Astrocyte (in vitro differentiated cells and primary cell): ENCODE measurements around the gene GJA1. TPM values are rescaled to one million over a fixed set of nuclear protein-coding genes. Genes with fewer than 3 reads are reported as not detected.
"Not testable (repeated sequence)": the region's sequence is repeated elsewhere in the genome, so short reads cannot be mapped to it uniquely, and the experiment has no call there.

Experiments
- DNase-seq: peaks from one replicate; pipeline ENCODE4 v3.0.0-alpha.2; 2010; ENCODE audit warnings: low read depth
- FAIRE-seq: peaks from 2 replicates; lab custom pipeline; 2011; peaks lifted over from hg19 to GRCh38; lab: Jason Lieb, UNC
- H2AFZ ChIP-seq: 2 replicates; pipeline ENCODE4 v1.6.0; 2012; ENCODE audit warnings: low read depth, low read length, inconsistent platforms
- H3K27ac ChIP-seq: 2 replicates; pipeline ENCODE4 v1.5.1; 2011; ENCODE audit warnings: low read depth, low read length, inconsistent platforms
- H3K27me3 ChIP-seq: 2 replicates; pipeline ENCODE4 v1.6.0; 2011; ENCODE audit warnings: low read length, inconsistent platforms; ENCODE audit not compliant: insufficient read depth
- H3K36me3 ChIP-seq: 2 replicates; pipeline ENCODE4 v1.5.1; 2011; ENCODE audit warnings: low read length, inconsistent platforms; ENCODE audit not compliant: insufficient read depth
- H3K4me1 ChIP-seq: 2 replicates; pipeline ENCODE4 v1.5.1; 2011; ENCODE audit warnings: low read length, inconsistent platforms; ENCODE audit not compliant: insufficient read depth
- H3K4me2 ChIP-seq: 2 replicates; pipeline ENCODE4 v1.6.0; 2012; ENCODE audit warnings: low read length, inconsistent platforms
- H3K4me3 ChIP-seq: 2 replicates; pipeline ENCODE4 v1.5.1; 2011; ENCODE audit warnings: low read depth, mild to moderate bottlenecking, low read length, inconsistent platforms; ENCODE audit not compliant: insufficient read depth
- H3K79me2 ChIP-seq: 2 replicates; pipeline ENCODE4 v1.6.0; 2012; ENCODE audit warnings: mild to moderate bottlenecking, low read length, inconsistent platforms; ENCODE audit not compliant: insufficient read depth
- H3K9ac ChIP-seq: 2 replicates; pipeline ENCODE4 v1.6.0; 2012; ENCODE audit warnings: mild to moderate bottlenecking, low read length, inconsistent platforms
- H3K9me3 ChIP-seq: 2 replicates; pipeline ENCODE4 v1.5.1; 2012; ENCODE audit warnings: low read depth, mild to moderate bottlenecking, low read length, inconsistent platforms; ENCODE audit not compliant: insufficient read depth
- H4K20me1 ChIP-seq: 2 replicates; pipeline ENCODE4 v1.6.0; 2012; ENCODE audit warnings: low read length, inconsistent platforms; ENCODE audit not compliant: insufficient read depth
- H3K27ac Mint-ChIP-seq: one replicate; pipeline ENCODE4 v1.8.0; 2021; ENCODE audit warnings: mild to moderate bottlenecking, mixed read lengths; ENCODE audit not compliant: unreplicated experiment
- H3K27me3 Mint-ChIP-seq: one replicate; pipeline ENCODE4 v1.8.0; 2021; ENCODE audit warnings: low read depth, mixed read lengths; ENCODE audit not compliant: unreplicated experiment
- H3K36me3 Mint-ChIP-seq: one replicate; pipeline ENCODE4 v1.8.0; 2021; ENCODE audit warnings: low read depth, mixed read lengths; ENCODE audit not compliant: unreplicated experiment
- H3K4me1 Mint-ChIP-seq: one replicate; pipeline ENCODE4 v1.8.0; 2021; ENCODE audit warnings: low read depth, mixed read lengths; ENCODE audit not compliant: unreplicated experiment
- H3K4me3 Mint-ChIP-seq: one replicate; pipeline ENCODE4 v1.8.0; 2021; ENCODE audit warnings: mild to moderate bottlenecking, moderate library complexity, mixed read lengths; ENCODE audit not compliant: unreplicated experiment
- H3K9me3 Mint-ChIP-seq: one replicate; pipeline ENCODE4 v1.8.0; 2021; ENCODE audit warnings: mild to moderate bottlenecking, mixed read lengths; ENCODE audit not compliant: unreplicated experiment
- CTCF ChIP-seq: IDR thresholded peaks from 2 replicates; pipeline ENCODE4 v1.5.1; 2011; ENCODE audit warnings: low read depth, mild to moderate bottlenecking, inconsistent platforms, low read length, moderate library complexity; ENCODE audit not compliant: insufficient read depth
- EZH2 ChIP-seq: IDR thresholded peaks from 2 replicates; pipeline ENCODE4 v1.6.1; 2012; ENCODE audit warnings: mild to moderate bottlenecking, low read length, inconsistent platforms; ENCODE audit not compliant: insufficient read depth
- total RNA-seq: library from RNA; stranded (reverse); gene quantifications from 2 replicates; pipeline ENCODE4 v1.2.1, GENCODE V29; 2021

The GJA1 gene
- total RNA-seq, 1 donor from 2014 or later = 433 TPM

GRCh38 chr6:121393731-121394505, 41.5 kb upstream of the GJA1 start:
- no peak for TF ChIP-seq CTCF
- TF ChIP-seq EZH2 = no peak

GRCh38 chr6:121395736-121396135, 39.7 kb upstream of the GJA1 start:
- Mint-ChIP-seq H3K27me3 (no peaks in the 10 kb centered on the region), H3K4me3 (no peak overlapping the region), H3K27ac (no peak overlapping the region), H3K9me3 (peaks cover 2% of the 10 kb centered on the region), H3K4me1 (no peaks in the 10 kb centered on the region), H3K36me3 (no peaks in the 10 kb centered on the region)
- no peaks in the 10 kb centered on the region for H3K79me2 ChIP-seq
- H3K36me3 ChIP-seq = no peaks in the 10 kb centered on the region
- H2AFZ ChIP-seq = no peak overlapping the region
- no peak overlapping the region for H3K4me3 ChIP-seq
- no peaks in the 10 kb centered on the region for H3K27me3 ChIP-seq
- no peaks in the 10 kb centered on the region for H4K20me1 ChIP-seq
- no peak for FAIRE-seq
- no peaks in the 10 kb centered on the region for H3K9me3 ChIP-seq
- TF ChIP-seq EZH2 = no peak
- no peak for TF ChIP-seq CTCF
- no peak overlapping the region for H3K9ac ChIP-seq
- no peak overlapping the region for H3K27ac ChIP-seq
- no peaks in the 10 kb centered on the region for H3K4me1 ChIP-seq
- no peak for DNase-seq
- H3K4me2 ChIP-seq = no peak overlapping the region

More at GRCh38 chr6:121393731-121394505, 41.5 kb upstream of the GJA1 start:
- H3K4me1 ChIP-seq = no peaks in the 10 kb centered on the region
- no peaks in the 10 kb centered on the region for H3K27me3 ChIP-seq
- H3K9me3 ChIP-seq = no peaks in the 10 kb centered on the region
- Mint-ChIP-seq H3K4me3 (no peak overlapping the region), H3K4me1 (no peaks in the 10 kb centered on the region), H3K27ac (no peak overlapping the region), H3K9me3 (peaks cover 5% of the 10 kb centered on the region), H3K27me3 (peaks cover 4% of the 10 kb centered on the region), H3K36me3 (no peaks in the 10 kb centered on the region)
- FAIRE-seq (no peak), DNase-seq (no peak)
- no peak overlapping the region for H2AFZ ChIP-seq
- H3K4me2 ChIP-seq = no peak overlapping the region
- no peaks in the 10 kb centered on the region for H3K36me3 ChIP-seq
- H3K4me3 ChIP-seq = no peak overlapping the region
- no peak overlapping the region for H3K27ac ChIP-seq
- H3K79me2 ChIP-seq = no peaks in the 10 kb centered on the region
- no peaks in the 10 kb centered on the region for H4K20me1 ChIP-seq
- H3K9ac ChIP-seq = no peak overlapping the region

GRCh38 chr6:121397188-121397587, 38.3 kb upstream of the GJA1 start:
- not testable (repeated sequence) for H2AFZ ChIP-seq, H3K27ac ChIP-seq, H4K20me1 ChIP-seq, H3K36me3 Mint-ChIP-seq, H3K79me2 ChIP-seq, H3K27me3 Mint-ChIP-seq, H3K4me1 ChIP-seq, H3K4me1 Mint-ChIP-seq, H3K9ac ChIP-seq, FAIRE-seq, DNase-seq, H3K4me3 ChIP-seq, H3K27ac Mint-ChIP-seq, H3K9me3 Mint-ChIP-seq, H3K27me3 ChIP-seq, H3K9me3 ChIP-seq, H3K36me3 ChIP-seq, H3K4me3 Mint-ChIP-seq, H3K4me2 ChIP-seq
